HEK293 (cell line): Measurements from ENCODE around the gene LPP.

Experiments
- SP2 ChIP-seq: fragments of 450-650 bp; formaldehyde crosslinking; IDR thresholded peaks from 2 replicates; pipeline ENCODE4 v1.5.1; 2016; ENCODE audit warnings: missing biosample characterization, missing genetic modification characterization
- TCF7L2 ChIP-seq: IDR thresholded peaks from 2 replicates; pipeline ENCODE4 v1.6.1; 2011; ENCODE audit warnings: low read depth, mild to moderate bottlenecking, inconsistent platforms, low read length, moderate library complexity, borderline replicate concordance
- ZNF169 ChIP-seq: fragments of 450-650 bp; formaldehyde crosslinking; IDR thresholded peaks from 2 replicates; pipeline ENCODE4 v1.5.1; 2016; ENCODE audit warnings: missing biosample characterization, missing genetic modification characterization
- ZNF274 ChIP-seq, 2 experiments: fragments of 200-500 bp in 1 of 2; fragments of 450-650 bp in 1 of 2; sonication (Bioruptor generic) in 1 of 2; formaldehyde crosslinking in 1 of 2; IDR thresholded peaks; 2 replicates each; pipeline versions ENCODE4 v1.5.1 to v1.6.1; 2014 to 2016; ENCODE audit warnings: borderline replicate concordance in 1 of 2, inconsistent platforms in 1 of 2, low read length in 1 of 2, missing biosample characterization in 1 of 2, missing genetic modification characterization in 1 of 2
- ZNF423 ChIP-seq: fragments of 450-650 bp; formaldehyde crosslinking; IDR thresholded peaks from 2 replicates; pipeline ENCODE4 v1.5.1; 2016; ENCODE audit warnings: missing biosample characterization, missing genetic modification characterization
- TF ChIP-seq, protein P1 (sequence below): fragments of 450-650 bp; formaldehyde crosslinking; IDR thresholded peaks from 2 replicates; pipeline ENCODE4 v1.5.1; 2016; ENCODE audit warnings: missing biosample characterization, missing genetic modification characterization

DNA sequence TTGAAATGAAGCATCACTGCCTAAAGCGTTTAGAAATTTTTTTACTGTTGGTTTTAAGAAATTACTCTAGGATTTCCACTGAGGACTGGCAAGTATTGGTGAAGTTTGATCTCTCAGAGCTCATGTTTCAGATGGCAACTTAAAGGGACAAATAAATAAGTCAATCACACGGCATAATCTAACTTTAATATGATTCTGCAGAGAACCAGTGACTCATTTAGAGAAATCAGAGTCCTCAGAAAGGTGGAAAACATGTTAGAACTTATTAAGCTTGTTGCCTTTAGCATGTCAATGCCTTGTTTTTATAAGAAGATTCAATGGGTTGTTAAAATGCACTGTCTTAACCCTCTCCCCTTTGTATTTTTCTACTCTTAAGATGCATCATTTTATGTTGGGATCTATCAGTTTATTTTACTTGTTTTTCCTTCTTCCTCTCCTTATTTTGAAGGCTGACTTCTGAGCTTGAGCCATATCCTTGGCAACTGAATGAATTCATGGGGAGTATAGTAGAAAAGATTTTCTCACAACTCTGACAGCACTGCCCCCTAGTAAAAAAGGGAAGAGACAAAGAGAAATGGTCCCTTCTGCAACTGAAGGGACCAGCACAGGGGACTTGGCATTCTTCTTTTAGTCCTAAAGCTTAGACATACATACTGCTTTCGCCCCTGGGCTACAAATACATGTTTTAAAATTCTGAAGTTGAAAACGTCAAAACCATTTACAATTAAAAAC, 431.2 kb downstream of the LPP start:
- TF ChIP-seq ZNF423 (tag by site-specific recombination) (no peak), SP2 (tag by site-specific recombination) (no peak), TCF7L2 (no peak), ZNF169 (no peak), ZNF274 (IDR thresholded peaks at IDR 0.05; ENCODE audit: low read length) (no peak), ZNF274 (tag by site-specific recombination; IDR thresholded peaks at IDR 0.05; ENCODE audit: borderline replicate concordance) (no peak)
- TF ChIP-seq, protein P1, sequence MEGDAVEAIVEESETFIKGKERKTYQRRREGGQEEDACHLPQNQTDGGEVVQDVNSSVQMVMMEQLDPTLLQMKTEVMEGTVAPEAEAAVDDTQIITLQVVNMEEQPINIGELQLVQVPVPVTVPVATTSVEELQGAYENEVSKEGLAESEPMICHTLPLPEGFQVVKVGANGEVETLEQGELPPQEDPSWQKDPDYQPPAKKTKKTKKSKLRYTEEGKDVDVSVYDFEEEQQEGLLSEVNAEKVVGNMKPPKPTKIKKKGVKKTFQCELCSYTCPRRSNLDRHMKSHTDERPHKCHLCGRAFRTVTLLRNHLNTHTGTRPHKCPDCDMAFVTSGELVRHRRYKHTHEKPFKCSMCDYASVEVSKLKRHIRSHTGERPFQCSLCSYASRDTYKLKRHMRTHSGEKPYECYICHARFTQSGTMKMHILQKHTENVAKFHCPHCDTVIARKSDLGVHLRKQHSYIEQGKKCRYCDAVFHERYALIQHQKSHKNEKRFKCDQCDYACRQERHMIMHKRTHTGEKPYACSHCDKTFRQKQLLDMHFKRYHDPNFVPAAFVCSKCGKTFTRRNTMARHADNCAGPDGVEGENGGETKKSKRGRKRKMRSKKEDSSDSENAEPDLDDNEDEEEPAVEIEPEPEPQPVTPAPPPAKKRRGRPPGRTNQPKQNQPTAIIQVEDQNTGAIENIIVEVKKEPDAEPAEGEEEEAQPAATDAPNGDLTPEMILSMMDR (tag by site-specific recombination), result no peak
